Stimulated activated naive CD4-positive, alpha-beta T cell treated with Interleukin-2 at 50 U/mL for 16 hours (primary cell): Measurements from ENCODE around the gene TLE4.
"Not testable (repeated sequence)": the region's sequence is repeated elsewhere in the genome, so short reads cannot be mapped to it uniquely, and the experiment has no call there.

ENCODE experiments used
- DNase-seq: peaks from one replicate; lab custom pipeline; 2025; lab: John Stamatoyannopoulos, UW

TLE4 gene

GRCh38 chr9:79637177-79637925 lies 65.6 kb downstream of the TLE4 start:
- DNase-seq, result no peak

GRCh38 chr9:79638806-79639205 lies 67.0 kb downstream of the TLE4 start:
- DNase-seq, result no peak

GRCh38 chr9:79639354-79639753 lies 67.6 kb downstream of the TLE4 start:
- no peak for DNase-seq

- DNase-seq, result not testable (repeated sequence)
Observed at GRCh38 chr9:79640067-79640466, 68.3 kb downstream of the TLE4 start.

DNA sequence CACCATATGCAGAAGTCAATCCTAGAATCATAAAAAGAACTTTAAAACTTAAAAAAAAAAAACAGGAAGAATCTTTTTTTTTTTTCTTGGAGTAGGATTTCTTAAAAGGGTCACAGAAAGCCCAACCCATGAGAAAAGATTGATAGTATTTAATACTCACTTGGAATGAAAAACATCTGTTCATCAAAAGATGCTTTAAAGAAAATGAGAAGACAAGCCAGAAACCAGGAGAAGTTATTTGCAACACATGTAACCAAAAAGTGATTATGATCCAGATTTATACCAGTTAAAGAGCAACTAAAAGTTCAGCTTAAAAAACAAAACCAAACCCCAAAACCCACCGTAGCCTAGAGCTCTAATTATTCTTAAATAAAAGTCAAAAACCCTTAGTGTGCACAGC lies 69.3 kb downstream of the TLE4 start:
- DNase-seq, result no peak

DNA sequence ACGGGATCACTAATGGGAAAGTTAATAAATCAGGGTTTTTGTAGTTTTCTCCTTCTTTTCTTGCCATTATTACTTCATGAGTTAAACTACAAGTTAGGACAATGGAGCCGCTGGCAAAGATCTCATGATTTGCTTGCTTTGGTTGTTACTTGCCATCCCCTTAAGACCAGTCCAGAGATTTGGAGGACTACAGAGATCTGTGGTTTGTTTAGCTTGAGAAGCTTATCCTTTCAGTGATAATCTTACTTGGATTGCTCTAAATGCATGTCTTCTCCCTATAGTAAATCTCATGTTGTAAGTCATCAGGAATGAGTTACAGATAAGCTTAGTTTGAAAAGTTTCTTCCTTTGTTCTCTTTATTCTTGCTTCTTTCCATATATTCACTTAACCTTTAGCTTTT lies 70.9 kb downstream of the TLE4 start:
- DNase-seq, result no peak

GRCh38 chr9:79644048-79644447 lies 72.3 kb downstream of the TLE4 start:
- no peak for DNase-seq

GRCh38 chr9:79644601-79645000 lies 72.8 kb downstream of the TLE4 start:
- DNase-seq, result no peak

GRCh38 chr9:79645110-79645509 lies 73.3 kb downstream of the TLE4 start:
- no peak for DNase-seq

DNA sequence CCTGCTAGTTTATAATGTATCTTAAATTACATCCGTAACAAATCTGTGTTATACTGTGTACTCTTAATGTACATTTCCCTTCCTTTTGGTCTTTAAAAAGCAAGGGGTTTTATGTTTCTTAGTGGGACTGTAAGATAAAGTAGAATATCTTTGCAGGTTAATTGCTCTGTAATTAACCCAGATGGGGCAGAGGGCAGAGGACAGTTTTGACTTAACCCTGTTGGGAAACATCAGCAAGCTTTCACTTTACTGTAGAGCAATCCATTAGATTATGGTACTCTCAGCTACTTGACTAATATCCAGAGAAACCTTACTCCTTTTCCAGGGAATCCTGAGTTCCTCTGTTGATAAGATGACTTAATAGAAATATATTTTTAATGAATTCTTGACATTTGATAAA lies 74.3 kb downstream of the TLE4 start:
- no peak for DNase-seq

- no peak for DNase-seq
Observed at GRCh38 chr9:79651251-79651795, 79.6 kb downstream of the TLE4 start.

- no peak for DNase-seq
Observed at GRCh38 chr9:79652598-79652997, 80.8 kb downstream of the TLE4 start.

GRCh38 chr9:79654591-79655382 lies 83.0 kb downstream of the TLE4 start:
- DNase-seq, result not testable (repeated sequence)

DNA sequence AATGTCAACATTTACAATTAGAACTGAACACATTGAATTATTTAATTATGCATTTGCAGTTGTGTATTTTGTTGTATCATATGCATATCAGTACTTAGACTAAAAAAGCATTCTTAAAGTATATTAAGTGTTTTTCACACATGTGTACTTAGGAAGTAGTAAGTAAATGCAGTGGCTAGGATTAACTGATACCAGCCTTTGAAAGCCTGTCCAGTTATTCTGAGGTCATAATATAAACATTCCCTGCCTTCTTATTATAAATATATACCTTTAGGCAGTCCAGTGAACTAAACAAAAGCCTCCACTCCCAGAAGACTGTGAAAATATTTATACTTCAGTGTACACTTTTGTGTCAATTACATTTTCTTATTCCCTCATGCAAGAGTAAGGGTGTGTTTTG lies 83.8 kb downstream of the TLE4 start:
- DNase-seq, result no peak

DNA sequence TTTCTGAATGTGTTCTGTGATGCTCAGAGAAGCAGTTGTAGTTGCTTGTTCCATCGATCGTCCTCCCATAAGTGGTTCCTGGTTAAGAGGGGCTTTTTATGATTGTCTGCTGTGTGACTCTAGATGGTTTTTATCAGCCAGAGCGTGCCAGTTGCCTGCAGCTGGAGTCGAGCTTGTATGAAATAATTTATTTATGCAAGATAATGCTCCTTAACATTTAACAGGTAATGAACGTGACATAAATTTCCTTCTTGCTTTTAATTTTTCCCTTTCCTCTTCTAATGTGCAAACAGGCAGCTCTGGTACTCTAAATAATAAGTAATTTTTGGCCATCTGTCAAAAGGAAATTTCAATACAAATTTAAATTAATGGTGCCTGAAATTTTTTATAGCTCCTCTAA lies 84.4 kb downstream of the TLE4 start:
- DNase-seq, result no peak

- no peak for DNase-seq
Observed at GRCh38 chr9:79657891-79658290, 86.1 kb downstream of the TLE4 start.

GRCh38 chr9:79658926-79659325 lies 87.2 kb downstream of the TLE4 start:
- no peak for DNase-seq

- no peak for DNase-seq
Observed at GRCh38 chr9:79660615-79661014, 88.8 kb downstream of the TLE4 start.

DNA sequence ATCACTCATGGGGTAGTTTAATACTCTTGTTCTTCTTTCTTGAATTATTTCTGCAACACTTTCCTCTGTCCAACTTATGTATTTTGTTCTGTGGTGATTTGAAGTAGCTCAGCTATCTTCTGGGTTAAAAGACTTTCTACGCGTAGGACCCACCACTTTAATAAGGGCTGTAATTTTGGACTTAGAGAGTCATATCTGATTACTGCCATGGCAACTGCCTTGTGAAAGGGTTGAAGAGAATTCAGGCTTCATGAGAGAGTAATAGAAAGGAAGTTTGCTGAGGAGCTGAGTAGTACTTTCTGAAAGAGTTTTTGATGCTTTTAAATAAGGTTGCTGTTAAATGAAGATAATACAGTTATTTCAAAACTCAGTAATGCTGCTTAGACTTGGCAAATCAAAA lies 89.5 kb downstream of the TLE4 start:
- DNase-seq, result no peak

- DNase-seq, result no peak
Observed at GRCh38 chr9:79661886-79662536, 90.2 kb downstream of the TLE4 start.

- DNase-seq, result no peak
Observed at GRCh38 chr9:79662537-79662956, 90.8 kb downstream of the TLE4 start.

DNA sequence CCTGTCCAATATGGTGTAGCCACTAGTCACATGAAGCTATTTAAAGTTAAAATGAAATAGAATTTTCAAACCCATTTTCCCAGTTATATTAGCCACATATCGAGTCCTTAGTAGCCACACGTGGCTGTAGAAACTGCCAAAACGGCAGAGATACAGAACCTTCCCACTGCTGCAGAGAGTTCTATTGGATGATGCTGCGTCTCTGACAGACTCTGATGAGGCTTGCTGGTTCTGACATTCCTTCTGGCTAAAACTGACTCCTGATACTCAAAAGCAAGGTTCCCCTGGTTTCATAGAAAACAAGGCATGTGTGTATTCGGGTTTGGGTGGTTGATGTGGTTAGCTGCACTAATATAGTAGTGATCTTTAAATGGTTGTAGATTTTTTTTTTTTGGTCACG lies 91.5 kb downstream of the TLE4 start:
- no peak for DNase-seq

GRCh38 chr9:79663878-79664277 lies 92.1 kb downstream of the TLE4 start:
- DNase-seq, result no peak
